Mesendoderm (in vitro differentiated cells): ENCODE results near the gene DDB1.

Experiments
- DNase-seq: peaks from one replicate; pipeline ENCODE4 v3.0.0; 2013
- H2AK5ac ChIP-seq: 2 replicates; pipeline ENCODE4 v1.6.1; 2013; ENCODE audit warnings: low read length, inconsistent platforms
- H2BK120ac ChIP-seq: 2 replicates; pipeline ENCODE4 v1.6.1; 2013; ENCODE audit warnings: low read depth, mild to moderate bottlenecking, low read length, moderate library complexity, mixed read lengths
- H2BK15ac ChIP-seq: replicated peaks from 2 replicates; pipeline ENCODE4 v1.6.1; 2013; ENCODE audit warnings: low read depth, mild to moderate bottlenecking, moderate library complexity
- H2BK5ac ChIP-seq: 2 replicates; pipeline ENCODE4 v1.6.1; 2013; ENCODE audit warnings: low read length, inconsistent platforms
- H3K18ac ChIP-seq: 2 replicates; pipeline ENCODE4 v1.6.1; 2013; ENCODE audit warnings: mild to moderate bottlenecking, low read length, mixed read lengths
- H3K23ac ChIP-seq: one replicate; pipeline ENCODE4 v1.6.1; 2013; ENCODE audit warnings: low read length
- H3K27ac ChIP-seq: 2 replicates; pipeline ENCODE4 v1.5.1; 2013; ENCODE audit warnings: low read depth, mild to moderate bottlenecking, inconsistent platforms, low read length, moderate library complexity
- H3K27me3 ChIP-seq: 2 replicates; pipeline ENCODE4 v1.6.1; 2013; ENCODE audit warnings: low read length, control low read depth, mild to moderate bottlenecking, inconsistent platforms; ENCODE audit not compliant: insufficient read depth, poor library complexity
- H3K36me3 ChIP-seq: 2 replicates; pipeline ENCODE4 v1.6.1; 2013; ENCODE audit warnings: low read length, inconsistent platforms; ENCODE audit not compliant: control insufficient read depth, insufficient read depth
- H3K4ac ChIP-seq: one replicate; pipeline ENCODE4 v1.6.1; 2013; ENCODE audit warnings: low read depth, mild to moderate bottlenecking, low read length, moderate library complexity
- H3K4me1 ChIP-seq: 2 replicates; pipeline ENCODE4 v1.6.1; 2013; ENCODE audit warnings: low read depth, low read length, inconsistent platforms; ENCODE audit not compliant: control insufficient read depth
- H3K4me2 ChIP-seq: 2 replicates; pipeline ENCODE4 v1.6.1; 2013; ENCODE audit warnings: low read length
- H3K4me3 ChIP-seq: 2 replicates; pipeline ENCODE4 v1.5.1; 2013; ENCODE audit warnings: mild to moderate bottlenecking, low read length
- H3K56ac ChIP-seq: one replicate; pipeline ENCODE4 v1.6.1; 2013; ENCODE audit warnings: low read length
- H3K79me1 ChIP-seq: 2 replicates; pipeline ENCODE4 v1.6.1; 2013; ENCODE audit warnings: low read length, inconsistent platforms
- H3K79me2 ChIP-seq: 2 replicates; pipeline ENCODE4 v1.6.1; 2013; ENCODE audit warnings: mild to moderate bottlenecking, low read length; ENCODE audit not compliant: control insufficient read depth, insufficient read depth
- H3K9ac ChIP-seq: 2 replicates; pipeline ENCODE4 v1.6.1; 2013; ENCODE audit warnings: low read length, inconsistent platforms
- H4K5ac ChIP-seq: one replicate; pipeline ENCODE4 v1.6.1; 2013; ENCODE audit warnings: low read length
- H4K8ac ChIP-seq: one replicate; pipeline ENCODE4 v1.6.1; 2013; ENCODE audit warnings: low read depth, mild to moderate bottlenecking, control low read depth, low read length, moderate library complexity
- WGBS: extraction: QIAGEN DNeasy Blood & Tissue Kit; methylation state at CpG from one replicate; pipeline ENCODE4 v1.1.7; 2013; ENCODE audit warnings: low lambda C conversion rate, missing lambda C conversion rate; ENCODE audit not compliant: insufficient coverage; ENCODE audit errors: extremely low coverage; 5-methylcytosine and 5-hydroxymethylcytosine counted together

The DDB1 gene

GRCh38 chr11:61266602-61267001 lies 66.3 kb downstream of the DDB1 start:
- H3K27me3 ChIP-seq, result no peaks in the 10 kb centered on the region
- no peak overlapping the region for H3K23ac ChIP-seq
- no peak overlapping the region for H4K8ac ChIP-seq
- no peak overlapping the region for H3K56ac ChIP-seq
- no peak overlapping the region for H3K4me2 ChIP-seq
- no peaks in the 10 kb centered on the region for H3K4me1 ChIP-seq
- no peak for DNase-seq
- H3K4ac ChIP-seq, result no peak overlapping the region
- no peak overlapping the region for H3K18ac ChIP-seq
- H4K5ac ChIP-seq, result no peak overlapping the region
- no peak overlapping the region for H3K4me3 ChIP-seq
- no CpG with 5 or more reads among the region's 4 CpGs for WGBS
- H3K9ac ChIP-seq, result no peak overlapping the region
- H2AK5ac ChIP-seq, result no peak overlapping the region
- H3K36me3 ChIP-seq, result no peaks in the 10 kb centered on the region
- no peak overlapping the region for H2BK5ac ChIP-seq
- H3K79me2 ChIP-seq, result no peaks in the 10 kb centered on the region
- no peak overlapping the region for H2BK15ac ChIP-seq
- no peak overlapping the region for H3K27ac ChIP-seq
- no peaks in the 10 kb centered on the region for H3K79me1 ChIP-seq
- H2BK120ac ChIP-seq, result no peak overlapping the region

GRCh38 chr11:61265357-61265756 lies 67.5 kb downstream of the DDB1 start:
- Histone ChIP-seq H3K4me3 (no peak overlapping the region), H2BK120ac (no peak overlapping the region), H2BK15ac (no peak overlapping the region), H3K23ac (no peak overlapping the region), H3K4ac (no peak overlapping the region), H3K27ac (no peak overlapping the region), H3K18ac (no peak overlapping the region), H4K5ac (no peak overlapping the region), H2BK5ac (no peak overlapping the region), H3K4me1 (no peaks in the 10 kb centered on the region), H3K36me3 (no peaks in the 10 kb centered on the region), H3K79me2 (no peaks in the 10 kb centered on the region), H3K4me2 (no peak overlapping the region), H4K8ac (no peak overlapping the region), H3K56ac (no peak overlapping the region), H3K27me3 (no peaks in the 10 kb centered on the region), H3K79me1 (no peaks in the 10 kb centered on the region), H2AK5ac (no peak overlapping the region), H3K9ac (no peak overlapping the region)
- WGBS, result no CpG with 5 or more reads among the region's 14 CpGs
- no peak for DNase-seq

- Histone ChIP-seq H3K56ac (no peak overlapping the region), H3K4me1 (no peaks in the 10 kb centered on the region), H3K36me3 (no peaks in the 10 kb centered on the region), H3K23ac (no peak overlapping the region), H2AK5ac (no peak overlapping the region), H2BK15ac (no peak overlapping the region), H3K27me3 (no peaks in the 10 kb centered on the region), H3K27ac (no peak overlapping the region), H3K4me3 (no peak overlapping the region), H3K79me2 (no peaks in the 10 kb centered on the region), H3K4me2 (no peak overlapping the region), H2BK120ac (no peak overlapping the region), H3K4ac (no peak overlapping the region), H3K79me1 (no peaks in the 10 kb centered on the region), H3K9ac (no peak overlapping the region), H3K18ac (no peak overlapping the region), H4K5ac (no peak overlapping the region), H2BK5ac (no peak overlapping the region), H4K8ac (no peak overlapping the region)
- WGBS, result no CpG with 5 or more reads among the region's 14 CpGs
- no peak for DNase-seq
Observed at GRCh38 chr11:61264795-61265194, 68.1 kb downstream of the DDB1 start.

- no peak overlapping the region for H3K4ac ChIP-seq
- H3K36me3 ChIP-seq, result no peaks in the 10 kb centered on the region
- no peak overlapping the region for H3K18ac ChIP-seq
- no peak overlapping the region for H3K27ac ChIP-seq
- WGBS, result no CpG with 5 or more reads among the region's 6 CpGs
- H3K4me1 ChIP-seq, result no peaks in the 10 kb centered on the region
- no peak overlapping the region for H2BK15ac ChIP-seq
- no peaks in the 10 kb centered on the region for H3K27me3 ChIP-seq
- no peak overlapping the region for H3K23ac ChIP-seq
- H3K4me2 ChIP-seq, result no peak overlapping the region
- H3K79me2 ChIP-seq, result no peaks in the 10 kb centered on the region
- no peak overlapping the region for H4K5ac ChIP-seq
- H3K56ac ChIP-seq, result no peak overlapping the region
- no peak for DNase-seq
- H3K4me3 ChIP-seq, result no peak overlapping the region
- no peak overlapping the region for H2AK5ac ChIP-seq
- H2BK120ac ChIP-seq, result no peak overlapping the region
- no peak overlapping the region for H4K8ac ChIP-seq
- no peak overlapping the region for H2BK5ac ChIP-seq
- no peaks in the 10 kb centered on the region for H3K79me1 ChIP-seq
- H3K9ac ChIP-seq, result no peak overlapping the region
Observed at GRCh38 chr11:61264371-61264770, 68.5 kb downstream of the DDB1 start.

GRCh38 chr11:61259363-61259762 lies 73.5 kb downstream of the DDB1 start:
- Histone ChIP-seq H4K5ac (no peak overlapping the region), H3K18ac (no peak overlapping the region), H2BK15ac (no peak overlapping the region), H3K79me2 (no peaks in the 10 kb centered on the region), H3K27me3 (no peaks in the 10 kb centered on the region), H3K23ac (no peak overlapping the region), H3K4me3 (no peak overlapping the region), H2BK120ac (no peak overlapping the region), H2BK5ac (no peak overlapping the region), H3K9ac (no peak overlapping the region), H3K36me3 (no peaks in the 10 kb centered on the region), H3K56ac (no peak overlapping the region), H3K79me1 (no peaks in the 10 kb centered on the region), H3K4ac (no peak overlapping the region), H3K27ac (no peak overlapping the region), H3K4me1 (no peaks in the 10 kb centered on the region), H2AK5ac (no peak overlapping the region), H4K8ac (no peak overlapping the region), H3K4me2 (no peak overlapping the region)
- no peak for DNase-seq
- no CpG with 5 or more reads among the region's 6 CpGs for WGBS

- H3K4me3 ChIP-seq, result no peak overlapping the region
- H4K8ac ChIP-seq, result no peak overlapping the region
- H3K36me3 ChIP-seq, result no peaks in the 10 kb centered on the region
- no peak overlapping the region for H3K56ac ChIP-seq
- H3K79me1 ChIP-seq, result no peaks in the 10 kb centered on the region
- WGBS, result no CpG with 5 or more reads among the region's 9 CpGs
- H3K27me3 ChIP-seq, result no peaks in the 10 kb centered on the region
- no peak overlapping the region for H2AK5ac ChIP-seq
- no peak overlapping the region for H4K5ac ChIP-seq
- H3K27ac ChIP-seq, result no peak overlapping the region
- no peak overlapping the region for H2BK120ac ChIP-seq
- no peak overlapping the region for H3K18ac ChIP-seq
- H3K4me1 ChIP-seq, result no peaks in the 10 kb centered on the region
- no peak overlapping the region for H3K23ac ChIP-seq
- H3K4me2 ChIP-seq, result no peak overlapping the region
- H2BK5ac ChIP-seq, result no peak overlapping the region
- no peak overlapping the region for H3K4ac ChIP-seq
- no peak overlapping the region for H2BK15ac ChIP-seq
- no peak for DNase-seq
- H3K79me2 ChIP-seq, result no peaks in the 10 kb centered on the region
- no peak overlapping the region for H3K9ac ChIP-seq
Observed at GRCh38 chr11:61258546-61258945, 74.4 kb downstream of the DDB1 start.
